HCT116 (cell line): Measurements from ENCODE around the gene APOB.

ENCODE experiments used
- ATF3 ChIP-seq: IDR thresholded peaks from 2 replicates; pipeline ENCODE4 v1.6.1; 2012
- CTCF ChIP-seq, 3 experiments: fragments of 200-600 bp in 1 of 3; sonication (generic) in 1 of 3; IDR thresholded peaks in 2 of 3; conservative IDR thresholded peaks in 1 of 3; 2 replicates each; pipeline ENCODE4 v1.5.1; 2012 to 2017; ENCODE audit warnings: low read depth in 2 of 3, low read length in 2 of 3, antibody characterized with exemption in 1 of 3, borderline replicate concordance in 1 of 3, control low read depth in 1 of 3, mild to moderate bottlenecking in 1 of 3, mixed read lengths in 1 of 3, mixed run types in 1 of 3, moderate library complexity in 1 of 3; ENCODE audit not compliant: insufficient read depth in 1 of 3
- EZH2 ChIP-seq: fragments of 200-600 bp; sonication (generic); IDR thresholded peaks from 2 replicates; pipeline ENCODE4 v1.6.1; 2017; ENCODE audit warnings: antibody characterized with exemption, mixed run types
- EZH2phosphoT487 ChIP-seq: fragments of 200-600 bp; IDR thresholded peaks from 2 replicates; pipeline ENCODE4 v1.6.1; 2018; ENCODE audit warnings: antibody characterized with exemption, borderline replicate concordance
- POLR2A ChIP-seq: IDR thresholded peaks from 2 replicates; pipeline ENCODE4 v1.7.0; 2011; ENCODE audit warnings: borderline replicate concordance; ENCODE audit not compliant: insufficient read depth, insufficient read length; ENCODE audit errors: extremely low read depth
- TCF7L2 ChIP-seq: IDR thresholded peaks from 2 replicates; pipeline ENCODE4 v1.7.0; 2011; ENCODE audit warnings: borderline replicate concordance, inconsistent platforms; ENCODE audit not compliant: insufficient read depth, insufficient read length; ENCODE audit errors: extremely low read depth
- YY1 ChIP-seq: IDR thresholded peaks from 2 replicates; pipeline ENCODE4 v1.6.1; 2011; ENCODE audit warnings: low read length, low read depth, moderate library complexity, mild to moderate bottlenecking; ENCODE audit not compliant: insufficient replicate concordance; ENCODE audit errors: extremely low read depth
- ZFX ChIP-seq: fragments of 450-650 bp; IDR thresholded peaks from 2 replicates; pipeline ENCODE4 v1.6.1; 2017
- ZNF274 ChIP-seq: fragments of 200-500 bp; sonication (Bioruptor generic); IDR thresholded peaks from 2 replicates; pipeline ENCODE4 v1.6.1; 2014; ENCODE audit warnings: mild to moderate bottlenecking, low read depth, low read length, inconsistent platforms

GRCh38 chr2:21017748-21018276 lies 26.1 kb downstream of the APOB start:
- no peak for TF ChIP-seq POLR2A
- no peak for TF ChIP-seq EZH2phosphoT487
- no peak for TF ChIP-seq EZH2
- no peak for TF ChIP-seq YY1
- TF ChIP-seq CTCF (IDR thresholded peaks at IDR 0.05 in 2 of 3, conservative IDR thresholded peaks at IDR 0.05 in 1 of 3; ENCODE audit: borderline replicate concordance in 1 of 3, insufficient read depth in 1 of 3, low read depth in 2 of 3, low read length in 2 of 3): no peak
- TF ChIP-seq TCF7L2: no peak
- TF ChIP-seq ZNF274: no peak
- TF ChIP-seq ATF3: no peak
- TF ChIP-seq ZFX: no peak
